Endodermal cell (in vitro differentiated cells): ENCODE data around the gene MRPS25. TPM values are rescaled to one million over a fixed set of nuclear protein-coding genes. Genes with fewer than 3 reads are reported as not detected.

Experiments used
- DNase-seq: peaks from one replicate; pipeline ENCODE4 v3.0.0-alpha.2; 2017
- H3K27ac ChIP-seq: 2 replicates; pipeline ENCODE4 v1.5.1; 2013; ENCODE audit warnings: mild to moderate bottlenecking, low read depth, low read length, moderate library complexity
- H3K27me3 ChIP-seq: 2 replicates; pipeline ENCODE4 v1.6.1; 2013; ENCODE audit warnings: mild to moderate bottlenecking, low read length, moderate library complexity; ENCODE audit not compliant: insufficient read depth, control insufficient read depth, poor library complexity, severe bottlenecking
- H3K36me3 ChIP-seq: 2 replicates; pipeline ENCODE4 v1.7.0; 2013; ENCODE audit warnings: mild to moderate bottlenecking, low read length, moderate library complexity; ENCODE audit not compliant: control insufficient read depth, insufficient read depth
- H3K4me1 ChIP-seq: one replicate; pipeline ENCODE4 v1.7.0; 2013; ENCODE audit warnings: low read length; ENCODE audit not compliant: control insufficient read depth, insufficient read depth
- H3K4me3 ChIP-seq: 2 replicates; pipeline ENCODE4 v1.5.1; 2013; ENCODE audit warnings: mild to moderate bottlenecking, low read length, moderate library complexity
- H3K9ac ChIP-seq: 2 replicates; pipeline ENCODE4 v1.6.1; 2013; ENCODE audit warnings: mild to moderate bottlenecking, low read length, moderate library complexity; ENCODE audit not compliant: poor library complexity, severe bottlenecking; ENCODE audit errors: extremely low read depth
- H3K9me3 ChIP-seq: 2 replicates; pipeline ENCODE4 v1.6.1; 2013; ENCODE audit warnings: mild to moderate bottlenecking, low read length, moderate library complexity; ENCODE audit not compliant: control insufficient read depth
- H3K27ac Mint-ChIP-seq: 2 replicates; pipeline ENCODE4 v1.8.0; 2020; ENCODE audit warnings: mixed read lengths
- H3K27me3 Mint-ChIP-seq: 2 replicates; pipeline ENCODE4 v1.8.0; 2021; ENCODE audit warnings: mild to moderate bottlenecking, mixed read lengths; ENCODE audit not compliant: insufficient read depth
- H3K36me3 Mint-ChIP-seq: 2 replicates; pipeline ENCODE4 v1.8.0; 2020; ENCODE audit warnings: low read depth, mixed read lengths
- H3K4me1 Mint-ChIP-seq: 2 replicates; pipeline ENCODE4 v1.8.0; 2020; ENCODE audit warnings: mixed read lengths
- H3K4me3 Mint-ChIP-seq: 2 replicates; pipeline ENCODE4 v1.8.0; 2020; ENCODE audit warnings: mild to moderate bottlenecking, moderate library complexity, mixed read lengths
- H3K9me3 Mint-ChIP-seq: 2 replicates; pipeline ENCODE4 v1.8.0; 2020; ENCODE audit warnings: mild to moderate bottlenecking, mixed read lengths
- WGBS, 2 experiments: methylation state at CpG; one replicate each; pipeline versions ENCODE4 v1.1.5 to v1.1.7; 2013; ENCODE audit warnings: missing lambda C conversion rate in 2 of 2, mixed read lengths in 1 of 2; ENCODE audit not compliant: insufficient coverage in 1 of 2, insufficient read length in 1 of 2; 5-methylcytosine and 5-hydroxymethylcytosine counted together
- total RNA-seq, 2 donors: library from RNA; stranded (reverse); fragmentation: NEBNext Ultra II Directional in 1 of 2; extraction: Animal tissue kit (Norgen Biotek cat#: 25700) in 1 of 2; gene quantifications; 2 replicates in 1 of 2; 3 replicates in 1 of 2; pipeline ENCODE4 v1.2.1, GENCODE V29; 2021
- TF ChIP-seq, protein P1 (sequence below): fragments of 200-600 bp; sonication (generic); conservative IDR thresholded peaks from 2 replicates; pipeline ENCODE4 v1.5.0; 2021; ENCODE audit warnings: antibody characterized with exemption, mild to moderate bottlenecking

MRPS25 gene
- total RNA-seq, 2 donors from 2014 or later, result 64.1 to 101 TPM

DNA sequence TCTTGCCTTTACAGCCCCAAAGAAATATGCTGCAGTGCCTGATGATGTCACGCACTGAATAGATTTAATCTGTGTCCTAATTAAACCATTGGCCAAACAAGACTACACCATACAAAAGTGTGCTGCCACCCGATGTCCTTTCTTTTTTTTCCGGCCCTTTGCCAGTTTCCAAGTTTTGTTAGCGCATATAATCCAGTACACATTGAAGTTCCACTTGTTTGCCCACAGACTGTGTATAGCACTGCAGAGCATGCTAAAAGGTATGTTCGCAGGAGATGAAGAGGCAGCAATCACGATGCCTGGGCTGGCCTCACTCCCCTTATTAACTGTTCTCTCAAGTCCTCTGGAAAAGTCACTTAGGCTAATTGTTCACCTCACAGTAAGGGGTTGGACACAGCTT, 26.8 kb downstream of the MRPS25 start:
- Histone ChIP-seq H3K27ac (no peak overlapping the region), H3K4me1 (peaks cover 8% of the 10 kb centered on the region), H3K9me3 (no peaks in the 10 kb centered on the region), H3K9ac (no peak overlapping the region), H3K36me3 (peaks cover 78% of the 10 kb centered on the region), H3K27me3 (no peaks in the 10 kb centered on the region), H3K4me3 (no peak overlapping the region)
- Mint-ChIP-seq H3K27me3 (no peaks in the 10 kb centered on the region), H3K36me3 (peaks cover 89% of the 10 kb centered on the region), H3K4me3 (no peak overlapping the region), H3K4me1 (peaks cover 10% of the 10 kb centered on the region), H3K27ac (peak overlapping the region; percentile 12), H3K9me3 (no peaks in the 10 kb centered on the region)
- TF ChIP-seq, protein P1, sequence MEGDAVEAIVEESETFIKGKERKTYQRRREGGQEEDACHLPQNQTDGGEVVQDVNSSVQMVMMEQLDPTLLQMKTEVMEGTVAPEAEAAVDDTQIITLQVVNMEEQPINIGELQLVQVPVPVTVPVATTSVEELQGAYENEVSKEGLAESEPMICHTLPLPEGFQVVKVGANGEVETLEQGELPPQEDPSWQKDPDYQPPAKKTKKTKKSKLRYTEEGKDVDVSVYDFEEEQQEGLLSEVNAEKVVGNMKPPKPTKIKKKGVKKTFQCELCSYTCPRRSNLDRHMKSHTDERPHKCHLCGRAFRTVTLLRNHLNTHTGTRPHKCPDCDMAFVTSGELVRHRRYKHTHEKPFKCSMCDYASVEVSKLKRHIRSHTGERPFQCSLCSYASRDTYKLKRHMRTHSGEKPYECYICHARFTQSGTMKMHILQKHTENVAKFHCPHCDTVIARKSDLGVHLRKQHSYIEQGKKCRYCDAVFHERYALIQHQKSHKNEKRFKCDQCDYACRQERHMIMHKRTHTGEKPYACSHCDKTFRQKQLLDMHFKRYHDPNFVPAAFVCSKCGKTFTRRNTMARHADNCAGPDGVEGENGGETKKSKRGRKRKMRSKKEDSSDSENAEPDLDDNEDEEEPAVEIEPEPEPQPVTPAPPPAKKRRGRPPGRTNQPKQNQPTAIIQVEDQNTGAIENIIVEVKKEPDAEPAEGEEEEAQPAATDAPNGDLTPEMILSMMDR, result no peak
- 94 to 96% methylated on average over 6 of the region's 6 CpGs for WGBS, 2 experiments
- DNase-seq, result no peak

DNA sequence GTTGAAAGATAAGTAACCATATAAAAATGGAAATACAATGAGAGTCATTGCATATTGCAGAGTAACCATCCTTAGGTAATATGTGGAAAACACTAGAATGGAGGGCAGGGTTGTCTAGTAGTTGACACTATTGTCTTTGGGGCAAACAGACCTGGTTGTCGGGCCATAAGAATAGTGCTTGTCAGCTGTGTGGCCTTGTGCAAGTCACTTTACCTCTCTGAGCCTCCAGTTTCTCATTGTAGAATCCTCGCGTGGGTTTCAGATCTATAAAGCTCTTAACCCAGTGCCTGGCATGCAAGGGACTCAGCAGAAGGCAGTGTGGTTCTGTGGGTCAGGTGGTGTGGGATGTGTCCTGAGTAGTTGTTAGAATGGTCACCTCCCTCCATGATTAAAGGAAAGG, 32.0 kb downstream of the MRPS25 start:
- H3K4me1 Mint-ChIP-seq, result peaks cover 3% of the 10 kb centered on the region
- Histone ChIP-seq H3K4me1 (peaks cover under 1% of the 10 kb centered on the region), H3K36me3 (peaks cover 85% of the 10 kb centered on the region), H3K9ac (no peak overlapping the region), H3K4me3 (no peak overlapping the region), H3K27me3 (no peaks in the 10 kb centered on the region), H3K9me3 (no peaks in the 10 kb centered on the region), H3K27ac (no peak overlapping the region)
- H3K9me3 Mint-ChIP-seq, result no peaks in the 10 kb centered on the region
- 91 to 96% methylated on average over 3 of the region's 3 CpGs for WGBS, 2 experiments
- H3K4me3 Mint-ChIP-seq, result no peak overlapping the region
- TF ChIP-seq, protein P1, result no peak
- H3K27ac Mint-ChIP-seq, result no peak overlapping the region
- H3K36me3 Mint-ChIP-seq, result peaks cover 86% of the 10 kb centered on the region
- no peak for DNase-seq
- no peaks in the 10 kb centered on the region for H3K27me3 Mint-ChIP-seq

DNA sequence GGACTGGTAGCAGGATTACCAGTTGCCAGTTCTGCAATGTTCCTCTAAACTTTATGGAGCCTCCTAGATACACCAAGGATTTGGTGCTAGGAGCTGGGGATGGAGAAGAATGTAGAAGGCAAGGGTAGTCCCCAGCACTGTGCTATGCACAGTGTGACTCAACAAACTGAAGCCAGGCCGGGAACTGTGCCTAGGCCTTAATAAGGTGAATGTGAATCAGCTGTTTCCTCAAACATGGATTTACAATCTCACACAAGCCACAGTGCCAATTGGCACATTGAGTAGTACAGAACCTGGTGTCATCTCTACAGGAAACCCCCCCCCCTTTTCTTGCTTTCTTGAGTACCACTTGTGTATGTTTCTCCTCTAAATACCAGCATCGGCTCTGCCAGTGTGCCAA, 32.5 kb downstream of the MRPS25 start:
- no peaks in the 10 kb centered on the region for H3K4me1 ChIP-seq
- no peaks in the 10 kb centered on the region for H3K9me3 ChIP-seq
- no peaks in the 10 kb centered on the region for H3K9me3 Mint-ChIP-seq
- no peak overlapping the region for H3K4me3 ChIP-seq
- no peaks in the 10 kb centered on the region for H3K27me3 ChIP-seq
- H3K27ac Mint-ChIP-seq, result no peak overlapping the region
- H3K9ac ChIP-seq, result no peak overlapping the region
- 91% methylated on average over 2 of the region's 2 CpGs; no CpG with 5 or more reads in 1 of the 2 experiments for WGBS, 2 experiments
- no peak overlapping the region for H3K27ac ChIP-seq
- DNase-seq, result no peak
- H3K4me3 Mint-ChIP-seq, result no peak overlapping the region
- H3K36me3 ChIP-seq, result peaks cover 84% of the 10 kb centered on the region
- TF ChIP-seq, protein P1, result no peak
- H3K4me1 Mint-ChIP-seq, result no peaks in the 10 kb centered on the region
- peaks cover 84% of the 10 kb centered on the region for H3K36me3 Mint-ChIP-seq
- no peaks in the 10 kb centered on the region for H3K27me3 Mint-ChIP-seq
